Cardiac septum (tissue), 1 donor: ENCODE results near the gene CCDC86. TPM values are rescaled to one million over a fixed set of nuclear protein-coding genes. Genes with fewer than 3 reads are reported as not detected.

ENCODE experiments used
- DNase-seq: peaks from one replicate; pipeline ENCODE4 v3.0.0-alpha.2; 2020; ENCODE audit warnings: low spot score
- intact Hi-C: fragments of 100-400 bp; cut with DNase I; formaldehyde crosslinking; loops from one replicate; pipeline ENCODE4 v1.14.0; 2022
- total RNA-seq: library from RNA; stranded (reverse); fragmentation: NEBNext Ultra II Directional; extraction: Animal tissue kit (Norgen Biotek cat#: 25700); gene quantifications from one replicate; pipeline ENCODE4 v1.2.1, GENCODE V29; 2021
- donor health status: DM: no; HTN: no; CAD: no.

Gene CCDC86
- total RNA-seq, 1 donor from 2014 or later, result 10.3 TPM

- DNase-seq, result no peak
- intact Hi-C loops, result no loop called here
Observed at GRCh38 chr11:60876168-60876485, 34.2 kb downstream of the CCDC86 start.

- no peak for DNase-seq
- intact Hi-C loops, result no loop called here
Observed at GRCh38 chr11:60878245-60879101, 36.6 kb downstream of the CCDC86 start.

GRCh38 chr11:60879104-60879503 lies 37.2 kb downstream of the CCDC86 start:
- DNase-seq, result no peak
- intact Hi-C loops, result no loop called here

- intact Hi-C loops, result no loop called here
Observed at GRCh38 chr11:60879971-60880588, 38.2 kb downstream of the CCDC86 start.

DNA sequence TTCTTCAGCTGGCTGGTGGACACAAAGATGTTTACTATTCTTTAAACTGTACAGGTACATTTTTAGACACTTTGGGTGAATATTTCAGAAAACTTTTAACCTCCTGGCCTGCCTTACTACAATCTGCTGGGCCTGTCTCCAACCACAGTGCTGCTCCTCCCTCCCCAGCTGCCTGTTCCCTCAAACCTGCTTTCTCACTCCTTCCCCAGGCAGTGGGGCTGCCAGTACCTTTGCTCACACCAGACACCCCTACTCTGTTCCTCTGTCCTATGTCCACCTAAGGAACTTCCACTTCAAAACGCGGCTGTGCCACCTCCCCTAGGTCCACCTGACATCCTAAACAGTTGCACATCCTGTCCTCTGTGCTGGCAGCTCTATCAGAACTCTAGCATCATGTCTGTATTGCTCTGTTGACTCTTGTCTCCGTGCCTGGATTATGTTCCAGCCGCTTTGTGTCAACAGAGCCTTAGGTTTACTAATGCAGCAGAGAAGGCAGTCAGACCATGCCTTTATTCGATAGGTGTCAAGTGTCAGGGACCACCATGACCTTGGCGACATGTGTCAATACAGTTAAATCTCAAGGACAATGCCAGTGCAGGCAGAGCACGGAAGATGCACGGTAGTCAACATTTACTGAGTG lies 38.9 kb downstream of the CCDC86 start:
- DNase-seq, result no peak
- intact Hi-C loops, result no loop called here

More at GRCh38 chr11:60879971-60880588, 38.2 kb downstream of the CCDC86 start:
- no peak for DNase-seq

- intact Hi-C loops, result loop anchor here (2.0 to 5.0 kb wide), 2 partner anchors 57 to 110 kb away; no protein-coding TSS in a partner anchor
- DNase-seq, result no peak
Observed at GRCh38 chr11:60887556-60887955, 45.6 kb downstream of the CCDC86 start.

DNA sequence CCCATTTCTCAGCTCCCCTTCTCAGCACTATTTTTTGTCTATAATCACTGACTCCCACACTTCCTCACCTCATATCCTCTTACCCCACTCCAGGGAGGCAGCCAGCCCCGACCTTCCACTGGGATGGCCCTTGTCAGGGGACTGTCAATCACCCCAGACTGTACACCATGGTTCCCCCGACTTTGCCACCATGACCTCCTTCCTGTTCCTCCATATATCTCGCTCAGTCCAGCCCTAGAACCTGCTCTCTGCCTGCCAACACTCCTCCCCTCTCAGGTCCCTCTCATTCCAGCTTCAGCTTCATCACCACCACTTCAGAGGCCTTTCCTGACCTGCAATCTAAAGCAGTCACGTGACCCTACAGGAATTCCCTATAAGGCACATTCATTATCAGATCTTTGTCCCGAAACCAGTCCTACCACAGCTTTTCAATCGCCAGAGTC lies 48.0 kb downstream of the CCDC86 start:
- DNase-seq, result no peak
- intact Hi-C loops, result loop anchor here (5.0 kb wide), 1 partner anchor 113 kb away; no protein-coding TSS in a partner anchor

- no peak for DNase-seq
- intact Hi-C loops, result no loop called here
Observed at GRCh38 chr11:60890696-60891095, 48.8 kb downstream of the CCDC86 start.

DNA sequence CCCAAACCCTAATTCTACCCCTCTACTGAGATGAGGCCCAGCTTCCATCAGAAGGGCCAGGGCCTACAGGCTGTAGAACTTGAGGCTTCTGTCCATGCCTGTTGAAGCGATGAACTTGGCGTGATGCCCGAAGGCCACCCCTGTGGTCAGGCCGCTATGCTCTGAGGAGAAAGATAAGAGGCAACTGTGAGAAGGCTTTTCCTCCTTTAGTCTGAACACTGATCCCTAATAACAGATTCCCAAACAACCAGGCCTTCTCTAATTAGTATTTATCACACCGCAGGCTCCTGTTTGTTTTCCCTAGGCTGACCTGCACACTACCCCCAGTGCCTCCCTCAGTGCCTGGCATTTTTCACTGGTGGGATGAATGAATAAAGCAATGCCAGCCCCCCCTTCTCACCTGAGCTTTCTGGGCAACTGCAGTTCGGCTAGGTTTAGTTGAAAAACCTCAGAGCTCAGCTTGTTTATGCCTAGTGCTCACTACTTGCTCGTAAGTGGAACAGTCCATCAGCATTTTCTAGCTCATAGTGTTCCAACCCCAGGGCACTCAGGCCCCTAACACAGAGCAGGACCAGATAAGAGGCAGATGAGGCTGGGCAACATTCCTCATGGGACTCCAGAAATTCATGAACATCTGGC lies 49.3 kb downstream of the CCDC86 start:
- intact Hi-C loops, result no loop called here
- no peak for DNase-seq

- intact Hi-C loops, result loop anchor here (5.0 kb wide), 1 partner anchor 113 kb away; no protein-coding TSS in a partner anchor
- no peak for DNase-seq
Observed at GRCh38 chr11:60895687-60896086, 53.8 kb downstream of the CCDC86 start.

GRCh38 chr11:60897496-60897895 lies 55.6 kb downstream of the CCDC86 start:
- intact Hi-C loops, result loop anchor here (5.0 kb wide), 1 partner anchor 115 kb away; no protein-coding TSS in a partner anchor
- DNase-seq, result no peak

DNA sequence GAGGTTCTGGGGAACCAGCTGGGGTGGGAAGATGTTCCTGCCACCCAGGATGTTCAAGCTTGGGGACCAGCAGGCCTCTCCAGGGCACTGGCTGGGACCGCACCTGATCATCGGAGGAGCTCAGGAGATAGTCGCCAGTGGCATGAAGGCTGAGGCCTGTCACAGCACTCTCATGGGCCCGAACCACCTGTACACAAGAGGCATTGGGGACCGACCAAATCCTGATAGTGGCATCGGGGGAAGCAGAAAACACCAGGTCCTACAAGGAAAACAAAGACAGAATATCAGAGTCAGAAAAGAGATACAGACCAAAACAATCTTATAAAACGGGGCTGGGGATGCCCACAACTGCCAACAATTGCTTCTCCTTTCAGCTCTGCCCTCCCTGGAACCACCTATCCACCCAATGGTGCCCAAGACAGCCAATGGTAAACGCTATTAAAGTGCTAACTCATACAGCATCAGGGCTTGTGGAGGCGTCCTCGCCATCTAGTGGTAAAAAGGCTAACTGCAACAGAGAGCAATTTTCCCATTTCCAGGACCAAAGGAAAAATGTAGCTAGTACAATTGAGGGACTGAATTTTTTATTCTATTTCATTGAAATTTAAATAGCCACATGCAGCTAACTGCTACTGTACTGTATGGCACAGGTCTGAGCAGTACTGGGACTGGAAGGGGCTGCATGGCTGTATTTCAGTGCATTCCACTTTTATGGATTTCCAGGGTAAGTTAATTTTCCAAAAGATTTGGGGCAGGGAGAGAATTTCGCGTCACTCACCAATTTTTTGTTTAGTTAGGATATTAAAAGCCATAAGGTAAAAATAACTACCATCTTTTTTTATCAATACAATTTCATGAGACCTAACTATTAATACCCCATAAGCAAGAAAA lies 57.4 kb downstream of the CCDC86 start:
- DNase-seq, result no peak
- intact Hi-C loops, result loop anchor here (2.0 to 5.0 kb wide), 2 partner anchors 68 to 117 kb away; no protein-coding TSS in a partner anchor

- no peak for DNase-seq
- intact Hi-C loops, result loop anchor here (2.0 to 5.0 kb wide), 2 partner anchors 69 to 118 kb away; no protein-coding TSS in a partner anchor
Observed at GRCh38 chr11:60899977-60900376, 58.1 kb downstream of the CCDC86 start.

Other genes starting within 250 kb of the CCDC86 start
- not detected for gene MS4A8, start 142.5 kb upstream of the CCDC86 start, total RNA-seq
- gene MS4A18, start 117.4 kb upstream of the CCDC86 start, total RNA-seq, result not detected
- gene MS4A15, start 85.2 kb upstream of the CCDC86 start, total RNA-seq, result not detected
- gene MS4A10, start 56.8 kb upstream of the CCDC86 start, total RNA-seq, result not detected
- gene PTGDR2, start 13.8 kb downstream of the CCDC86 start, total RNA-seq, result 0.89 TPM
- not detected for gene ZP1, start 25.4 kb downstream of the CCDC86 start, total RNA-seq
- gene PRPF19, start 64.5 kb downstream of the CCDC86 start, total RNA-seq, result 32.5 TPM
- 80.2 TPM for gene TMEM109, start 72.0 kb downstream of the CCDC86 start, total RNA-seq
- gene TMEM132A, start 82.3 kb downstream of the CCDC86 start, total RNA-seq, result 4.9 TPM
- gene SLC15A3, start 110.1 kb downstream of the CCDC86 start, total RNA-seq, result 11.6 TPM
- gene CD6, start 129.6 kb downstream of the CCDC86 start, total RNA-seq, result 0.86 TPM